HG03378 (cell line): ENCODE results near the gene TF.

ENCODE experiments used
- ATAC-seq: cut with Tn5 transposase; IDR thresholded peaks from one replicate; pipeline ENCODE4 v1.9.1; 2021; ENCODE audit warnings: mild to moderate bottlenecking, moderate library complexity; ENCODE audit not compliant: unreplicated experiment

The TF gene

DNA sequence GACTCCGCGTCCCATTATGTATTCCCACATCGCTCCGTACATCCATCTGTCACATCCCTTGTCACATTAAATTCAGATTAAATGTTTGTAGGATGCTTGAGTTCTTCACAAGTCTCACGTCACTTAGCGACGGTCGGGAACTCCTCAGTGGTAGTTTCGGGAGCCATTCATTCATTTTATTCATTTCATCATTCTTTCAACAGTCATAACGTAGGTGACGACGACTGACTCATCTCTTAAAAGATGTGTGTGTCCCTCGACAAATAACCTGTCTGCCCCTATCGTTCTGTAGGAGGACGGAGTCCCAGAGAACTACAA lies 59.1 kb downstream of the TF start:
- no peak for ATAC-seq

DNA sequence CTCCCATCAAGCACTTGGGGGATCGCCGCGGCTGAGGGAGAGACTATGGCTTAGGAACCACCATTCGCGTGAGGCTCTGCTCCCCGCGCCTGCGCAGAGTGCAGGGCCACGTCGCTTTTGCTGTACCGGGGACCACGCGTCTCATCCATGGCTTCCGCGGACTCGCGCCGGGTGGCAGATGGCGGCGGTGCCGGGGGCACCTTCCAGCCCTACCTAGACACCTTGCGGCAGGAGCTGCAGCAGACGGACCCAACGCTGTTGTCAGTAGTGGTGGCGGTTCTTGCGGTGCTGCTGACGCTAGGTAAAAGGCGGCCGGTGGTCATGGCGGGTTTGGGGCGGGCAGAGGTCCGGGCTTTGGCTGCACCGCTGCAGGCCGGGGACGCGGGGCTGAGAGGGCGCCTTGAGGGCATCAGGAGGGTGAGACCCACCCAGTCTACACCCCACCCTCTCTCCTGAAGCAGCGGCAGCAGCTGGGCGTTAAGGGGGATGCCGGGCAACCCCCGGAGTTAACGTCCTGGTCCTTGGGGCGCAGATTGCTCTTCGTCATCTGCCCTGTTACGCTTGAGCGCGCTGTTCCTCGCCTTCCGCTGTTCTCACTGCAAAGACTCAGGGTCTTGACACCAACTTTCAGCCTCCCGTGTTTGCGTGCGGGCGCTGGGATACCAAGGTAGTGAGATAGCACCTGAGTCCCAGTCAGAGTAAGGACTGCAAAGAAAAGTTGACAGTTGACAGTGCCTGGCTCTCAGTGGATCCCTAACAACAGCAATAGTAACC lies 59.7 kb downstream of the TF start, which contains the start of gene SRPRB:
Gene SRPRB (plus strand): TSS at position 114 of the 774 bp plus-strand sequence. CDS start 34 bp downstream, at position 148.
- peak; percentile 96 for ATAC-seq

DNA sequence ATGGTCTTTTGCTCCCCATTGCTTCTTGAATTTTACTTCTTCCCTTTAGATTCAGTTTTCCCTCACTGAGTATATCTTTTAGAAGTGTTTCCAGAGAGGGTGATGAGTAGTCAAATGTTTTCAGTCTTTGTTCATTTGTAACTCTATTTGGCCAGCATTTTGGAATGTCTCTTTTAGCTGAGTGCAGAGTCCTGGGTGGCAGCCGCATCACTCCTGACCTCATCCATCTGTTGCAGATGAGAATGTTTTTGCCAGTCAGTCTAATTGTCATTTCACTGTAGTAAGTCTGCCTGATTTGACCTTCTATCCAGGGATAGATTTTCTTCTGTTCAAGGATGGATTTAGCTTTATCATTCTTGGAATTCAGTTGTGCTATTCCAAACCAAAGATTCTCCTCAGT lies 66.7 kb downstream of the TF start:
- no peak for ATAC-seq

DNA sequence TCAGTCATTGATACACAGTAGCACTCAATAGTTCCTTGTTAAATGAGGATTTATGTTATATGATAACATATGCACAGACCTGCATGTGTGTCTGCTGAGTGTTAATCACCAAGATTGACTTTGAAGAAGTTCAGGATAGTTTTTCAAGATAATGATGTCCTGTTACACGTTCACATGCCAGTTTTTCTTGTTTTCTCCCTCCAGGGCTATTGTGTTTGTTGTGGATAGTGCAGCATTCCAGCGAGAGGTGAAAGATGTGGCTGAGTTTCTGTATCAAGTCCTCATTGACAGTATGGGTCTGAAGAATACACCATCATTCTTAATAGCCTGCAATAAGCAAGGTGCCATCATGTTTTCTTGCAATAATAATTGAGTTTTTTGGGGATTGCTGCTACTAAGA lies 69.2 kb downstream of the TF start:
- no peak for ATAC-seq

DNA sequence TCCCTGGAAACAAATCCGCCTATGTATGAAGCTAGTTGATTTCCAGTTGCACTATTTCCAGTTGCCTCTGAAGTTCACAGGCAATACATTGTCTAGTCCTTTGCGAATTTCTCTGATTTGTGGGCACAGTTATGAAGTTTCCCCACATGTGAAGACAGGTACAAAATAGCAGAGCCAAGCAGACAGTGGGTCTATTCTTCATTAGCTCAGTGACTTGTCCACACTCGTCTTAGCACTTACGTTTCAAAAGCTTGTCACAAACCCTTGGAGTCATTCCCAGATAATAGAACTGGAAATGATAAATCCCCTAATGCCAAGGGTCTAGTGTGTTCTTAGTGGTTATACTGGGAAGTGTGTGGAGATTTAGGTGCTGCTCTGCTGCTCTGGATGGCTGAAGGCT lies 73.9 kb downstream of the TF start:
- ATAC-seq = no peak

DNA sequence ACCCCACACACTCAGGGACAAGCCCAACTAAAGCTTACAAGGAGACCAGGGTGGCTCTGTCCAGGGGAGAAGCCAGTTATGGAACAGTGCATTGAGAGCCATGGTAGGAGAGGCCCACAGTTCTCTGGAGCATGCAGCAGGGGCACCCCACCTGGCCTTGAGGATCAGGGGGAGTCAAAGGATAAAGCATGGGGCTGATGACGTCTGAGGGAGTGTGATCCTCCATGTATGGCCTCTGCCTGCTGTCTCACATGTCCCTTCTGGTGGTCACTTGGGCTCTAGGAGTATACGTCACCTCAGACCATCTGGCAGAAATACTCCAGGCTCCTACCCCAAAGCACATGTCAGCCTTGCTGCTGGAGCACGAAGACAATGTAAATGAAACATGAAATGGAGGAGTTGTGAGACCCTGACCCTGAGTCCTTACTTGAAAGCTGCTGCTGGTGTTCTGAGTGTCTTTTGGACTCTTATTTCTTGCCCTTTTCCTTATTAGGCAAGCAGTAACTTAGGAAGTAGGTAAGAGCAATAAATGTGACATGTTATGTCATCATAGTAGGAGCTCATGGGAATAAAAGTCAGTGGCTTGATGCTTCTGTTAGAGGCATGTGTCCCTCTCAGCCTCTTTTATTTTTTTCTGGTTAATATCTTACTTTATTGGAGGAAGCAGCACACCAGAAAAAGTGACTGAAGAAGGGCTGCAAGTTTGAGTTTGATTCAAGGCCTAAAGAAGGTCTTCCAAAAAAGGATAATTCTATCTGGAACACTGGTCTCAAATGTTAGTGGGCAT lies 74.9 kb downstream of the TF start:
- no peak for ATAC-seq

DNA sequence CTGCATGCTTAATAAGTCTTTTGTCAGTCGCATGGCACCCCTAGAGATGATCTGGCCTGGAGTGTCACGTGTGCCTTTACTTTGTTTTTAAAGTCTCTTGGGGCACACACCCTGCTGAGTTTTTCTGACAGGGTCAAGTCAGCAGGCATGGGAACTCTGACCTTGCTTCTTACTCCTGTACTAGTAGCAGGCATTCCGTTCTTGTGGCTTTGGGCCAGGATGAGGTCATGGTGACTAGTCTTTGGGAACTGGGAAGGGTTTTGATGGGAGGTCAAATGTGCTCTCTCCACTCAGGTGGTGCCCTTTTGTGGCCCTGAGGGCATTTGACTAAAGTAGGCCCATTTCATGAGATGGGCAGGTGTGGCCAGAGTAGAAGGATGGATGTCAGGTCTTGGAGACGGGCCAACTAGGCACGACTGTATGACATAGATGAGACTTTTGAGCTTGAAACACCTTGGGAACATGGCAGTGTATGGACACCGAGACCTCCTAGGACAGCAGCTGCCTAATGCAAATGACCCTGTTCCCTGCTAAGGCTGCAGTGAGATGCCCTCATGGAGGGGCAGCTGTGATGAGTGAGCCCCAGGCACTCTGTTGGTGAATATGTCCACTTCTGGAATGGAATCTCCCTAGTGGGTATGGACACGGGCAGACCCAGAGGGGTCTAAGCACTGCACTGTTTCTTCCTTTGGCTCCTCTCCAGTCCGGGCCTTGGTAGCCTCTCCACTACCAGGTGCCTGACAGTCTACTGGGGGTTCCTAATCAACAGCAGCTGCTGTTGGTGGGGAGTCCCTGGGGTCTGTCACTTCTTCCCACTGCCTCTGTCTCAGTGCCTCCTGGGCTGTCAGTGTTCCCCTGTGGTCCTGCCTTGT lies 75.8 kb downstream of the TF start:
- ATAC-seq = no peak

DNA sequence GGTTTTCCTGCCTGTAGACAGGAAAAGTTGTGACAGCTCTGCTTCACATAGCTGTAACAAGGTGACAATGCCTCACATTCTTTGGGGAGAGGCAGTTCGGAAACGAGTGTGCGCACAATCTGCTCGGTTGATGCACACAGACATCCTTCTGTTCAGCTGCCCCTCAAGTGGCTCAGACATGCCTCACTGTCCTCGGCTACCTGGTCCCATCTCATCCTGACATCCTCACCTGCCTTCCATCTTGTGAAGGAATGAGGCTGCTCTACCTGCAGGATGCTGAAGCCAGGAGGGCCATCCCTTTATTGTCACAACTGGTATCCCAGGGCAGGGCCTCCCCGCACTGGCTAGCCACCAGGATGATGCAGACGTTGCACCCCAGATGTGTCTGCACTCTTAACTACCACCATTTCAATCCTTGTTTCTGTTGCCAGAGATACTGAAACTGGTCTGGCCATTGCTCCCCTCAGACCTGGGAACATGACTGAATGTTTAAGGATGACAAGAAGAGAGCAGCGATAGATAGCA lies 78.8 kb downstream of the TF start:
- no peak for ATAC-seq

DNA sequence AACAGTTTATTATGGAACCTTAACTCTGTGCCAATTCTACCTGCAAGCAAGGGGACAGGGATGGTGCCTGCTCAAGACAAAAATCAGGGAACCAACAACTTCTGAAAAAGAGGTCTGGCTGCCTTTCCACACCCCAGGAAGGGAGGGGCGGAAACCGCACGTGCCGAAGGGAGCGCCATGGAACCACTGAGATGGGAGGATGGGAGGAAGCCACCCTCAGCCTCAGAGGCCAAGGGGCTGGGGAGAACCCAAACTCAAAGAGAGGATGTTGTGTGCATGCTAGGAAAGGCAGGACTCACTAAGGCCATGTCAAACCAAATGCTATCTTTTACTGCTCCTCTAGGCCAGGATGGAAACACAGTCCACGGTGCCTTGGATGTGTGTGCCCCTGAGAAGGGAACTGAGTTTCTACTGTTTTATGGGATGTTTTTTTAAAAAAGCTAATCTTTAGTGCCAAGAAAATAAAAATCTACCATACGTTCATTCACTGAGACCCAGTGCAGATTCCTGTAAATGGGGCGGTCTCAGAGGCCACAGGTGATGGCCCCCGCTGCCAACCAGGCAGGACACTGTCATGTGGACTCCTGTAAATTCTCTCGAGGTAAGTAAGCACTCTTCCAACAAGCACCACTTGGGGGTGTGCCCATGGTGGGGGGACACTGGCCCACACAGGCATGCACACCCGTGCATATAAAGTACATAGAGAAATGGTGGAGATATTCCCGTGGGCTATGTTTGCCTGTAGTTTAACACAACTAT lies 80.0 kb downstream of the TF start:
- no peak for ATAC-seq

DNA sequence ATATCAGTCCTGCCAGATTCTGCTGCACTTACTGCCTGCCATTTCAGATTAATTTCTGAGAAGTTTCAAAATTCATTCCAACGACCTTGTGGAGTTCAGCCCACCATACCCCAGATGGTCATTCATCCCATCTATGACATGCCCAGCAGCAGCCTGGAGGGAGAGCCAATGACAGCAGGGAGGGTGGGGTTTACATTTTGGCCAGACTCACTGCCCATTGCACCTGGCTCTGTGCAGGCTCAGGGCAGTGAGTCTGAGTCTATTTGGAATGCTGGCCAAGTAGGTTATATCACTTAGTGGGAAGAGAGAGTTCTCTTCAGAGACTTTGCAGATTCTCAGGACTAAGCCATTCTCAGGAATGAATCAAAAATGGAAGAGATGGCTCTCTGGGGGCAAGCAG lies 80.9 kb downstream of the TF start:
- ATAC-seq = no peak

DNA sequence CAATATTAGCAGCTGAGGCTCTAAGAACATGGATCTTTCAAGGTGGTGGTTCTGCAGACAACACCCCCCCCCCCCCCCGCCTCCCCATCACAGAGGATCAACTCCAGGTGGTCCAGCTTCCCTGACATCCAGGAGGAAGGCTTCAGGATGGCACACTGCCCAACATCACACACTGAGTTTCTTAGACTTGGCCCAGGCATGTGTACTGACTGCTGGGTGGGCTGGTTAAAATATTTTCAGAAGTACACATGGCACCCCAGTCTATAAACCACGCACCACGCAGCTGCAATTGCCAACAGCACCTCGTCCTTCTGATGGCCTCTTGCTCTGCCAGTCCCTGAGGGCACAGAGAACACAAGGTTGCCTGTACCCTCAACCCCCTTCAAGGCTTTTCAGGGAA lies 81.5 kb downstream of the TF start:
- ATAC-seq = no peak

DNA sequence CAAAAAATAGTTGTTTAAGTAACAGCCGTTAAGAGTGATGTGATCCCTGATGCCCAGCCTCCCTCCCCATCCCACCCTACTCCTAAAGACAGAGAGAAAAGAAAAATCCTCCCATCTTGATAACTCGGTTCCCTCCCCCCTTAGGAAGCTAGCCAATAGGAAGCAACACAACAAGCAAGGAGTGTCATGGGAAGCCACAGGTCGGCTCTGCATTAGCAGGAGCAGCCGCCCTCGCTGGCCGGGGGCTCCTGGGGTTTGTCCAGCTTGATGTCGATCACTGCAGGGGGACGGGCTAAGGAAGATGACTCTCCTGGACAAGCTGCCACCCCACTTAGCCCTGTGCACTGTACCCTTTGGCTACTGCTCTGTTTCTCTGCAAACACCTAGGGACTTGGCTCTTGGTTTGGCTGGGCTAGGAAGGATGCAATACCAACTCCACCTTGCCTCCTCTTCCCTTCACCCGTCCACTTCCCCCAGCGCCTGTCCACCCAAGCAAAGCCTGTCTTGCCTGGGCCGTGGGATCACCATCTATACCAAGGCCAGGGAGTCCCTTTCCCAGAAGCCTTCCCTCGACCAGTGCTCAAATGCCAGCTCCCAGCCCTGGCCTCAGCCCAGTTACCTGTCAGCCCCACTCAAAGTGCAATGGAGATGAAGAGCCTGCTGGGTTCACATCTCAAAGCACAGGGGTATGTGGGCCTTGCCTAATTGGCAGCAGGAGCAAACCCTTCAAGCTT lies 82.5 kb downstream of the TF start:
- no peak for ATAC-seq

DNA sequence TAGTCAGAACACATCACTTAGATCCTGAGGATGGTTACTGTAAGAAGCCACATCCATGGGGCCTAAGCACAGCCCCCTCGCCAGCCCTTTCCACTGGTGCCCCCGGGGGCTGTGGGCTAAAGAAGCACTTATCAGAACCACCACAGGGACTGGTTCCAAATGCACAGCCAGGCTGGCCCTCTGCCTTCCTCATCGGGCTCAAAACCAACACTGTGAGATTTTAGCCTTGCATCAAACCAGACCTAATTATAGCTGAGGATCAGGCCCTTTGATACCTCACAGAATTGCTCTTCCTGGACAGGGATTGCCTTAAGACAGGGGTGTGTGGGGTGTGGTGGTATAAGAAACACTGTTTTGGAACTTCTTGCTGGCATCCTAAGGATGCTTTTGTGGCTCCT lies 83.1 kb downstream of the TF start:
- no peak for ATAC-seq

DNA sequence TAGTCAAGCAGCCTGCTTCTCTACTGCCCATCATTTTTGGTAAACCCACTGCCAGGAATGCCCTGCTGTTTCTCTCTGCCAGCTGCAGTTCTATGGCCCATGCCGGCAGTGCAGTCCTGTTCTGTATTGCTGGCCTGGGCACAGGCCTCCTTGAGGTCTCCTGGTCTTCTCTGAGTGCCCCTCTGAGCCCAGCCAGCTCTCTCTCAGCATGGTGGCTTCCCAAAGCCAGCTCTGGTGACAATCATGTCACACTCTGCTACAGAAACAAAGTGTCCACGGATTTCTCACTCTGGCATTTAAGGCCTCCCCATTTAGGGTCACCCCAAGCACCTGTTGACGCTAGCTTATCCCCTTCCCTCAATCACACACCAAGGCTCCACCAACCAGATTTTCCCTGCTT lies 83.9 kb downstream of the TF start:
- ATAC-seq = no peak

DNA sequence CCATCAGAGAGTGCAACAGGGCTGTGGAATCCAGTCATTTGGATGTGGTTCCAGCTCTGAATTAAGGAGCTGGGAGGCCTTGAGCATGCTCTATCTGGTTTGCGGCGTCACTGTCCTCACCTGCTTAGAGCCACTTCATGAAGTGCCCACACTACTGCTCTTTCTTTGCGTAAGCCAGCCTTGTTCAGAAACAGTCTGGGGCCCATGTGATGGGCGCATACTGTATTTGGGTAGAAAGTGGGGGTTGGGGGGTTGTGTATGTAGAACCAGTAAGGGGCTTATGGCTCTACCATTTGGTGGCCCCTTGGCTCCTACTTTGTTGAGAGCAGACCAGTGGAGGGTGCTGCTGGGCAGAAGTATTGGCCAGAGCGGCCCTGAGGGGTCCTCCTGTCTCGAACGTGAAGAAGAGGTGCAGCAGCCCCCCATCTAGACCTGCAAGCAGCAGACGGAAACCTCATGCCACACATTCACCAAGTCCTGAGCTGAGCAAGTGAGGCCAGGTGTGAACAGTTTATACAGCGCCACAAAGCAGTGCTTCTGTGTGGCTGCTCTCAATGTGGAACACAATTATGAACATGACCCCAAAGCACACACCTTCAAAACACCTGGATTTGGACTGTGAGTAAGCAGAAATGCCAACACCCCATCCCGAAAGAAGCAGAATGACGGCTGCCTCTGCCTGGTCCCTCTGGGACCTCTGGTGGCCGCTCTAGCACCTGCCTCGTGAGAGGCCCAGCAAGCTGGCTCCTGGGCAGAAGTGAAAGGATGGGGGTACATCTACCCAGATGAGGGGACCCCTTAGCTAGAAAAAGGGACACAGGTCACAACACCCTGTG lies 86.0 kb downstream of the TF start:
- no peak for ATAC-seq

DNA sequence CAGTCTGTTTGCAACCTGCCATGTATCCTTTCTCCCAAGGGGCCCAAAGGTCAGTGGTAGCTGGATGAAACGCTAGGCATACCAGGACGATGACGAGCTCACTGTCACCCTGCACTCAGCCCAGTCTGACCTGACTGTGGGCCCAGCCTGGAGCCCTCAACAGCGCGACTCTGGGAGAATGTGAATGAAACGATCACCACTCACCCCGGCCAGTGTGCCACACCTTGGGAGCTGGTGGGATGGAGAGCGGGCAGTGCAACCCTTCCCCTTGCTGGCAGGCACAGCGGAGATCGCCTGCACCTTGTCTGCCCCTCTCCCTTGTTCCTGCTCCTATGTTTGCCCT lies 86.6 kb downstream of the TF start:
- no peak for ATAC-seq

DNA sequence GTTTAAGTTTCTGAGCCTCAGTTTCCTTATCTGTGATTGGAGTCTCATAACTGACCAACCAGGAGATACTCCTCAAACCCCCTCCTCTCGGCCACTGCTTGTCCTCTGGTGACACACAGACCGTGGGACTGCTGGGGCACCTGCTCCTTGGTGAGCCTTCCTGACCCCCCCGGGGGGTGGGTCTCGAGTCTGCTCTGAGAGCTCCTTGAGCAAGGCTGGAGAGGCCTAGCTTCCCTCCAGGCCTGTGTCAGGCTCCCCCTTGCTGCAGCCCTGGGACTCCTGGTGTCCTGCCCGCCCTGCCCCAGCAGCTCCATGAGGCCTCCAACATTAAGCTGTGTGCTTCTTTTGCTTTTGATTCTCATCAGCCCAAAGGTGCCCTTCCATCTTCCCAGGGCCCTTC lies 87.1 kb downstream of the TF start:
- ATAC-seq = no peak

DNA sequence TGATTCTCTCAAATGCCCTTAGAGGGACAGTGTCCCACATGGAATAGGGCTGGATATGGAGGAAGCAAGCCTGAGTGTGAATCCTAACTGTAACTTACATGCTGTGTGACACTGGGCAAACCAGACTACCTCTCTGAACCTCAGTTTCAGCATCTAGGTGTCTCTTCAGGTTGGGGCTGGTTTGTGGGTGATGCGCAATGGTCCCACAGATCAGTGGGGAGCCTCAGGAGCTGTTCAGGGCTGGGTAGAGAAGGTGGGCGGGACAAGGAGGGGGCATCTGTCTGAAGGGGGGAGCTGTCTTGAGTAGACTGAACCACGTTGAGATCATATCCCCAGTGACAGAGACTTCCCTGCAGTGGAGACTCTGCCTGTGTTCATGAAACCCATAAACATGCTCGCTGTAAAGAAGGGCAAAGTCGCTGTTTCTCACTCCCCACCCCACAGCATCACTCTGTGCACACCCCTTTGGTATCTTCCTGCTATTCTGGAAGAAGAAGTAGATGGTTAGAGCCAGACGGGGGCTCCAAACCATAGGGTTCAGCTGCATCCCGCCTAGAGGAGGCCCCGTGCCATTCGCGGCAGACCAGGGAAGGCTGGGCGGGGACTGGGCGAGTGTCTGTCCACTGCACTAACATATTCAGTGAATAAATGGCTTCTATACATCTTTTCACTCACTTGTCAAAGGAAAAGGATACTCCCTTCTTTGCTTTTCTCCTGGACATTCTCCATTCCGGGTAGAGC lies 87.9 kb downstream of the TF start:
- ATAC-seq = no peak
